Measurements from ENCODE around the gene RPTOR. TPM values are rescaled to one million over a fixed set of nuclear protein-coding genes. Genes with fewer than 3 reads are reported as not detected.

RPTOR gene
- total and polyA plus RNA-seq, 10 of the 15 experiments (the other 5 are each of a cell fraction or from before 2014, with no cell fraction given), result 0.18 to 32.1 (median 7.8) TPM

GRCh38 chr17:80513892-80514291 is 30.7 kb upstream of the RPTOR start (continued):
- no peak for TF ChIP-seq CREB1 (IDR thresholded peaks at IDR 0.05; ENCODE audit: low read depth)

- no peak for FAIRE-seq
- H3K27ac ChIP-seq (ENCODE audit: control insufficient read depth, insufficient read depth), result no peak overlapping the region
- in situ Hi-C loops (cut with MboI), result no loop called here
- WGBS (ENCODE audit: insufficient coverage, insufficient replicate concordance, low lambda C conversion rate, missing lambda C conversion rate), result 42% methylated on average over 17 of the region's 17 CpGs
- DNase-seq (ENCODE audit: low read depth, low spot score), result no peak
- H3K36me3 ChIP-seq (ENCODE audit: control insufficient read depth in 2 of 2, insufficient read depth in 2 of 2, low read length in 1 of 2), result no peaks in the 10 kb centered on the region
- RAD21 ChIA-PET (ENCODE audit: unreplicated experiment), result no interaction called here
- ATAC-seq, result no peak
- POLR2A ChIA-PET, result interaction anchor here (0.7 kb wide), 1 partner anchor 533 kb away, joined by 4 read pairs; no protein-coding TSS in a partner anchor
- H2AFZ ChIP-seq (ENCODE audit: control insufficient read depth, low read depth, low read length), result no peak overlapping the region
- CTCF ChIA-PET, result no interaction called here
- H3K4me2 ChIP-seq (ENCODE audit: control insufficient read depth, insufficient read depth), result no peak overlapping the region
- H3K27me3 ChIP-seq (replicated peaks in 1 of 2; ENCODE audit: control insufficient read depth in 2 of 2, insufficient read depth in 2 of 2, low read length in 1 of 2), result peaks cover 0 to 4% of the 10 kb centered on the region in 2 experiments; a peak in 2 of 4 replicates
- no peaks in the 10 kb centered on the region for H3K9me3 ChIP-seq (replicated peaks; ENCODE audit: control insufficient read depth, insufficient read depth, low read length)
- H4K20me1 ChIP-seq (ENCODE audit: control insufficient read depth, insufficient read depth), result no peaks in the 10 kb centered on the region
- intact Hi-C loops (cut with micrococcal nuclease; ENCODE audit: unreplicated experiment), result no loop called here
- SMC1A ChIA-PET (ENCODE audit: uncharacterized antibody, unreplicated experiment), result no interaction called here
- no peaks in the 10 kb centered on the region for H3K79me2 ChIP-seq (ENCODE audit: control insufficient read depth, insufficient read depth, low read length)
- no TSS peak for BruUV-seq (replicated peaks)
- H3K4me1 ChIP-seq (ENCODE audit: control insufficient read depth, insufficient read depth, low read length), result no peaks in the 10 kb centered on the region
- no peak overlapping the region for H3K9ac ChIP-seq (ENCODE audit: control insufficient read depth, insufficient read depth, low read length)
- H3K4me3 ChIP-seq, result no peak overlapping the region
- no peak for TF ChIP-seq HCFC1 (IDR thresholded peaks at IDR 0.05; ENCODE audit: low read length)
- TF ChIP-seq ZSCAN29 (IDR thresholded peaks at IDR 0.05), result no peak
- no peak for TF ChIP-seq BCL3 (IDR thresholded peaks at IDR 0.05; ENCODE audit: borderline replicate concordance, insufficient read depth, low read depth, low read length, poor library complexity, severe bottlenecking)
- no peak for TF ChIP-seq CBX3 (IDR thresholded peaks at IDR 0.05; ENCODE audit: borderline replicate concordance, low read depth)
- TF ChIP-seq TAF1 (IDR thresholded peaks at IDR 0.05; ENCODE audit: borderline replicate concordance, low read depth, low read length), result no peak
- TF ChIP-seq RB1 (IDR thresholded peaks at IDR 0.05; ENCODE audit: borderline replicate concordance), result no peak
- TF ChIP-seq RUNX3 (IDR thresholded peaks at IDR 0.05; ENCODE audit: low read length), result no peak
- TF ChIP-seq TCF12 (IDR thresholded peaks at IDR 0.05; ENCODE audit: low read depth, low read length), result no peak
- TF ChIP-seq NRF1 (conservative IDR thresholded peaks at IDR 0.05; ENCODE audit: low read depth, low read length), result no peak
- TF ChIP-seq E2F4 (IDR thresholded peaks at IDR 0.05; ENCODE audit: low read depth, low read length), result no peak
- TF ChIP-seq EZH2 (IDR thresholded peaks at IDR 0.05; ENCODE audit: borderline replicate concordance, control insufficient read depth, low read depth, low read length), result no peak
- TF ChIP-seq ATF2 (IDR thresholded peaks at IDR 0.05; ENCODE audit: low read length), result no peak
- TF ChIP-seq IKZF1 (conservative IDR thresholded peaks at IDR 0.05), result no peak
- no peak for TF ChIP-seq E2F8 (IDR thresholded peaks at IDR 0.05; ENCODE audit: low read depth, partially characterized antibody)
Measured at GRCh38 chr17:80516171-80516932, 28.3 kb upstream of the RPTOR start.
